Hepatocyte (in vitro differentiated cells): ENCODE results near the gene JAM3. TPM values are rescaled to one million over a fixed set of nuclear protein-coding genes. Genes with fewer than 3 reads are reported as not detected.
"Not testable (repeated sequence)": the region's sequence is repeated elsewhere in the genome, so short reads cannot be mapped to it uniquely, and the experiment has no call there.

ENCODE experiments used
- DNase-seq: peaks from one replicate; pipeline ENCODE4 v3.0.0-alpha.2; 2016; ENCODE audit warnings: low spot score
- H2AFZ ChIP-seq: fragments of 200-600 bp; sonication (generic); 2 replicates; pipeline ENCODE4 v1.6.0; 2016; ENCODE audit warnings: antibody characterized with exemption, mild to moderate bottlenecking
- H3K27ac ChIP-seq: fragments of 200-600 bp; sonication (generic); 2 replicates; pipeline ENCODE4 v1.5.1; 2016; ENCODE audit warnings: mild to moderate bottlenecking
- H3K27me3 ChIP-seq: fragments of 200-600 bp; sonication (generic); 2 replicates; pipeline ENCODE4 v1.6.1; 2016
- H3K36me3 ChIP-seq: fragments of 200-600 bp; sonication (generic); replicated peaks from 2 replicates; pipeline ENCODE4 v1.5.1; 2016; ENCODE audit warnings: low read depth; ENCODE audit not compliant: insufficient read depth
- H3K4me1 ChIP-seq: fragments of 200-600 bp; sonication (generic); 2 replicates; pipeline ENCODE4 v1.5.1; 2016; ENCODE audit warnings: mild to moderate bottlenecking, moderate library complexity; ENCODE audit not compliant: insufficient read depth
- H3K4me2 ChIP-seq: fragments of 200-600 bp; sonication (generic); 2 replicates; pipeline ENCODE4 v1.6.0; 2016
- H3K4me3 ChIP-seq: fragments of 200-600 bp; sonication (generic); 2 replicates; pipeline ENCODE4 v1.5.1; 2016; ENCODE audit warnings: mild to moderate bottlenecking
- H3K79me2 ChIP-seq: fragments of 200-600 bp; sonication (generic); 2 replicates; pipeline ENCODE4 v1.6.0; 2017; ENCODE audit warnings: mild to moderate bottlenecking
- H3K9me2 ChIP-seq: fragments of 200-600 bp; sonication (generic); replicated peaks from 2 replicates; pipeline ENCODE4 v1.6.0; 2017; ENCODE audit warnings: mild to moderate bottlenecking; ENCODE audit not compliant: insufficient read depth
- H3K9me3 ChIP-seq: fragments of 200-600 bp; sonication (generic); 2 replicates; pipeline ENCODE4 v1.5.1; 2016; ENCODE audit warnings: low read depth, mild to moderate bottlenecking
- H4K20me1 ChIP-seq: fragments of 200-600 bp; sonication (generic); 2 replicates; pipeline ENCODE4 v1.6.0; 2016; ENCODE audit warnings: mild to moderate bottlenecking; ENCODE audit not compliant: insufficient read depth, poor library complexity, severe bottlenecking
- CTCF ChIP-seq: fragments of 200-600 bp; sonication (generic); IDR thresholded peaks from 2 replicates; pipeline ENCODE4 v1.5.1; 2016; ENCODE audit warnings: antibody characterized with exemption, mild to moderate bottlenecking; ENCODE audit not compliant: poor library complexity
- EZH2 ChIP-seq: fragments of 200-600 bp; sonication (generic); IDR thresholded peaks from 2 replicates; pipeline ENCODE4 v1.6.1; 2016; ENCODE audit warnings: antibody characterized with exemption, mild to moderate bottlenecking, borderline replicate concordance
- EZH2phosphoT487 ChIP-seq: fragments of 200-600 bp; sonication (generic); IDR thresholded peaks from one replicate; pipeline ENCODE4 v1.6.1; 2018; ENCODE audit warnings: antibody characterized with exemption, mild to moderate bottlenecking, low read depth, moderate library complexity; ENCODE audit not compliant: unreplicated experiment, severe bottlenecking
- WGBS: methylation state at CpG from one replicate; pipeline ENCODE4 v1.1.6; 2016; ENCODE audit warnings: low lambda C conversion rate; ENCODE audit errors: missing lambda C conversion rate; 5-methylcytosine and 5-hydroxymethylcytosine counted together
- polyA plus RNA-seq: library from polyadenylated mRNA; unstranded; fragments of >200 nt; fragmentation: Nextera tagmentation; extraction: Ambion mirVana; gene quantifications from 2 replicates; pipeline ENCODE4 v1.2.1, GENCODE V29; 2016
- total RNA-seq: library from RNA; depleted of rRNA; stranded (reverse); fragments of >200 nt; gene quantifications from 2 replicates; pipeline ENCODE4 v1.2.3, GENCODE V29; 2014

The JAM3 gene
- total and polyA plus RNA-seq, 2 experiments from 2014 or later, result 20.3 to 23.6 TPM

GRCh38 chr11:134178032-134178674, 109.3 kb downstream of the JAM3 start:
- Histone ChIP-seq H3K4me3 (no peak overlapping the region), H3K27me3 (no peaks in the 10 kb centered on the region), H3K9me2 (no peaks in the 10 kb centered on the region), H3K9me3 (no peaks in the 10 kb centered on the region), H3K36me3 (no peaks in the 10 kb centered on the region), H2AFZ (no peak overlapping the region), H3K4me1 (no peaks in the 10 kb centered on the region), H4K20me1 (no peaks in the 10 kb centered on the region), H3K27ac (no peak overlapping the region), H3K4me2 (no peak overlapping the region), H3K79me2 (no peaks in the 10 kb centered on the region)
- 82% methylated on average over 5 of the region's 5 CpGs for WGBS
- DNase-seq, result no peak
- TF ChIP-seq EZH2phosphoT487, result no peak
- TF ChIP-seq EZH2, result no peak
- TF ChIP-seq CTCF, result no peak

- Histone ChIP-seq H2AFZ (no peak overlapping the region), H3K4me3 (no peak overlapping the region), H3K9me2 (no peaks in the 10 kb centered on the region), H3K4me2 (no peak overlapping the region), H3K36me3 (no peaks in the 10 kb centered on the region), H3K27me3 (no peaks in the 10 kb centered on the region), H3K4me1 (no peaks in the 10 kb centered on the region), H4K20me1 (no peaks in the 10 kb centered on the region), H3K9me3 (no peaks in the 10 kb centered on the region), H3K27ac (no peak overlapping the region), H3K79me2 (no peaks in the 10 kb centered on the region)
- DNase-seq, result no peak
- TF ChIP-seq EZH2 (no peak), EZH2phosphoT487 (no peak), CTCF (no peak)
- 89% methylated on average over 4 of the region's 4 CpGs for WGBS
These were observed 112.8 kb downstream of the JAM3 start for GRCh38 chr11:134181707-134182106.

- not testable (repeated sequence) for H3K9me3 ChIP-seq, DNase-seq, H3K36me3 ChIP-seq, H3K27ac ChIP-seq, H3K27me3 ChIP-seq, H4K20me1 ChIP-seq, H2AFZ ChIP-seq, H3K4me2 ChIP-seq, H3K79me2 ChIP-seq, H3K4me1 ChIP-seq, H3K4me3 ChIP-seq, H3K9me2 ChIP-seq
- WGBS, result 93% methylated on average over 8 of the region's 8 CpGs
These were observed 119.2 kb downstream of the JAM3 start for GRCh38 chr11:134188092-134188491.

- H3K9me2 ChIP-seq, result no peaks in the 10 kb centered on the region
- H3K27ac ChIP-seq, result no peak overlapping the region
- H3K4me3 ChIP-seq, result no peak overlapping the region
- WGBS, result 91% methylated on average over 4 of the region's 4 CpGs
- no peak overlapping the region for H2AFZ ChIP-seq
- H3K79me2 ChIP-seq, result no peaks in the 10 kb centered on the region
- DNase-seq, result no peak
- H3K4me1 ChIP-seq, result no peaks in the 10 kb centered on the region
- H3K9me3 ChIP-seq, result no peaks in the 10 kb centered on the region
- H4K20me1 ChIP-seq, result no peaks in the 10 kb centered on the region
- H3K36me3 ChIP-seq, result no peaks in the 10 kb centered on the region
- H3K27me3 ChIP-seq, result no peaks in the 10 kb centered on the region
- H3K4me2 ChIP-seq, result no peak overlapping the region
- TF ChIP-seq EZH2 (no peak), CTCF (no peak), EZH2phosphoT487 (no peak)
These were observed 127.9 kb downstream of the JAM3 start for GRCh38 chr11:134196756-134197155.
